GM18868 (cell line): Measurements from ENCODE around the gene HINFP.
"Not testable (repeated sequence)": the region's sequence is repeated elsewhere in the genome, so short reads cannot be mapped to it uniquely, and the experiment has no call there.

Experiments used
- ATAC-seq: cut with Tn5 transposase; IDR thresholded peaks from one replicate; pipeline ENCODE4 v1.9.1; 2021; ENCODE audit warnings: mild to moderate bottlenecking, moderate library complexity; ENCODE audit not compliant: unreplicated experiment

Gene HINFP

GRCh38 chr11:119117004-119117706 lies 4.2 kb upstream of the HINFP start:
- no peak for ATAC-seq

- no peak for ATAC-seq
Measured at GRCh38 chr11:119118227-119118626, 3.2 kb upstream of the HINFP start.

GRCh38 chr11:119118946-119119345 lies 2.4 kb upstream of the HINFP start:
- ATAC-seq: no peak

GRCh38 chr11:119120639-119121007 lies 757 bp upstream of the HINFP start:
- ATAC-seq: no peak

- ATAC-seq: no peak
Measured at GRCh38 chr11:119121811-119122124, 388 bp downstream of the HINFP start.

GRCh38 chr11:119125821-119126220 lies 4.4 kb downstream of the HINFP start:
- no peak for ATAC-seq

GRCh38 chr11:119126675-119127268 lies 5.4 kb downstream of the HINFP start:
- no peak for ATAC-seq

GRCh38 chr11:119130662-119131061 lies 9.3 kb downstream of the HINFP start:
- no peak for ATAC-seq

GRCh38 chr11:119134389-119134978 lies 13.1 kb downstream of the HINFP start:
- ATAC-seq: no peak

- not testable (repeated sequence) for ATAC-seq
Measured at GRCh38 chr11:119139276-119139675, 17.9 kb downstream of the HINFP start.

- no peak for ATAC-seq
Measured at GRCh38 chr11:119144825-119145486, 23.6 kb downstream of the HINFP start.

- no peak for ATAC-seq
Measured at GRCh38 chr11:119145551-119145950, 24.2 kb downstream of the HINFP start.

GRCh38 chr11:119147604-119148333 lies 26.4 kb downstream of the HINFP start:
- no peak for ATAC-seq

- ATAC-seq: no peak
Measured at GRCh38 chr11:119148720-119149017, 27.3 kb downstream of the HINFP start.

- no peak for ATAC-seq
Measured at GRCh38 chr11:119149018-119149785, 27.8 kb downstream of the HINFP start, which contains the start of gene ABCG4. Gene ABCG4, plus strand, starts transcription at chr11:119149052. Its CDS starts 914 bp downstream, at chr11:119149966.

- ATAC-seq: no peak
Measured at GRCh38 chr11:119149786-119150275, 28.5 kb downstream of the HINFP start.

GRCh38 chr11:119152043-119152442 lies 30.7 kb downstream of the HINFP start:
- ATAC-seq: no peak

- ATAC-seq: no peak
Measured at GRCh38 chr11:119152604-119153003, 31.2 kb downstream of the HINFP start.

GRCh38 chr11:119153049-119153818 lies 31.9 kb downstream of the HINFP start:
- ATAC-seq: no peak

GRCh38 chr11:119154178-119154577 lies 32.8 kb downstream of the HINFP start:
- ATAC-seq: no peak
